ENCODE results near the gene CTNNBL1.

CTNNBL1 gene

DNA sequence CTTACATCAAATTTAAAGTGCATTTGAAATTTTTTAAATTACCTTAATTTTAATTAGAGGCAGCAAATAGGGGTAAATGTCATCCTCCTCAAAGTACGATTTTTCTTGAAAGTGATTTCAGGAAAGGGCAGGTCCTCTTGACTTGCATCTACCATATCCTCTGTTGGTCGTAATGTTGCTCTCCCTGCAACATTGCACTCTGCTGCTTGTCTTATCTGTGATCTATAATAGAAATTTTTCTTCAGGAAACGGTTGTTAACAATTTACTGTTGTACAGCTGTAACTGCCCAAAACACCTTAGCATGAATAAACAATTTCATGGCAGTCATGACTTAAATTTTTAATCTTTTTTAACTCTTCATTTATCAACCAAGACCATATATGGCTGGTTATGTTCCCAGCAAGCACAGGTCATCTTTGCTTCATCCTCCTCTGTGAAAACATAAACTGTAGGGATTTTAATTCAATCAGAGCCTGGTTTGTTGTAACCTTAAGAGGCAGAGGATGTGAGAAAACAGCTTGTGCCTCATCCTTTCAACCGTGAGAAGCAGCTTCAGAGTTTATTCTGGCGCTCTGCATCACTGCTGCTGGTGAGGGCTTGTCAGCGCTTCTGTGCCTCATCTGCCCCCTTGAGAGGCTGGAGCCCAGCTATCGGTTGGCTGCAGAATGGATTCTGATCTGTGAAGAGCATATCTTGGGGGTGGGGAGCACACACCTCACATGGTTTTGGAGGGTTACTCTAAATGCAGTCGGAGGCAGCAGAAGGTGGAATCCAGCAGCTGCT, 56.0 kb downstream of the CTNNBL1 start:
- Histone ChIP-seq H3K27me3 (no peaks in the 10 kb centered on the region), H3K36me3 (peaks cover 9 to 57% (median 43%) of the 10 kb centered on the region in 3 donors), H3K4me3 (no peak overlapping the region), H3K4me1 (no peaks in the 10 kb centered on the region), H3K9me3 (no peaks in the 10 kb centered on the region), H3K27ac (no peak overlapping the region)
- TF ChIP-seq, protein P1, sequence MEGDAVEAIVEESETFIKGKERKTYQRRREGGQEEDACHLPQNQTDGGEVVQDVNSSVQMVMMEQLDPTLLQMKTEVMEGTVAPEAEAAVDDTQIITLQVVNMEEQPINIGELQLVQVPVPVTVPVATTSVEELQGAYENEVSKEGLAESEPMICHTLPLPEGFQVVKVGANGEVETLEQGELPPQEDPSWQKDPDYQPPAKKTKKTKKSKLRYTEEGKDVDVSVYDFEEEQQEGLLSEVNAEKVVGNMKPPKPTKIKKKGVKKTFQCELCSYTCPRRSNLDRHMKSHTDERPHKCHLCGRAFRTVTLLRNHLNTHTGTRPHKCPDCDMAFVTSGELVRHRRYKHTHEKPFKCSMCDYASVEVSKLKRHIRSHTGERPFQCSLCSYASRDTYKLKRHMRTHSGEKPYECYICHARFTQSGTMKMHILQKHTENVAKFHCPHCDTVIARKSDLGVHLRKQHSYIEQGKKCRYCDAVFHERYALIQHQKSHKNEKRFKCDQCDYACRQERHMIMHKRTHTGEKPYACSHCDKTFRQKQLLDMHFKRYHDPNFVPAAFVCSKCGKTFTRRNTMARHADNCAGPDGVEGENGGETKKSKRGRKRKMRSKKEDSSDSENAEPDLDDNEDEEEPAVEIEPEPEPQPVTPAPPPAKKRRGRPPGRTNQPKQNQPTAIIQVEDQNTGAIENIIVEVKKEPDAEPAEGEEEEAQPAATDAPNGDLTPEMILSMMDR (IDR thresholded peaks at IDR 0.05): no peak
- intact Hi-C loops (cut with DNase I; ENCODE audit: low total_unique reads): no loop called here
- no peak for DNase-seq

DNA sequence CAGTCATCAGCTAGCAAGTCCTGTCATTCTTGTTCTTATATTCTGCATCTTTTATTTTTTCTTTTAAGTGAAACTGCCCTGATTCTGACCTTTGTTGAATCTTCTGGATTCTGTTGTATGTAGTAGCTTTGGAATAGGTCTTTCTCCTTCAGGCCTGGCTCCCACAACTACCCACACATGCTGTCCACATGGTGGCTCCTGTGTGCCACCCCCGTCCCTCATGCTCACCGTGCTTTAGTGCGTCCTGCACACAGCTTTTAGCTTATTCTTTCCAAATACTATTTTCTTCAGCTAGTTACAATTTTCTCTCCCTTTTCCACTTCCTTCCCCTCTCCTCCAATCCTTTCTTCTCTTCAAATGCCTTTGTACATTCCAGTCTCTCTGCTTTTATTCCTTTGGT, 61.8 kb downstream of the CTNNBL1 start:
- intact Hi-C loops (cut with DNase I; ENCODE audit: low total_unique reads): no loop called here
- H3K36me3 ChIP-seq: peaks cover 14 to 58% (median 21%) of the 10 kb centered on the region in 3 donors
- H3K4me1 ChIP-seq: no peaks in the 10 kb centered on the region
- no peak overlapping the region for H3K27ac ChIP-seq
- TF ChIP-seq, protein P1 (IDR thresholded peaks at IDR 0.05): no peak
- H3K4me3 ChIP-seq: no peak overlapping the region
- H3K9me3 ChIP-seq: no peaks in the 10 kb centered on the region
- no peak for DNase-seq
- H3K27me3 ChIP-seq: no peaks in the 10 kb centered on the region

DNA sequence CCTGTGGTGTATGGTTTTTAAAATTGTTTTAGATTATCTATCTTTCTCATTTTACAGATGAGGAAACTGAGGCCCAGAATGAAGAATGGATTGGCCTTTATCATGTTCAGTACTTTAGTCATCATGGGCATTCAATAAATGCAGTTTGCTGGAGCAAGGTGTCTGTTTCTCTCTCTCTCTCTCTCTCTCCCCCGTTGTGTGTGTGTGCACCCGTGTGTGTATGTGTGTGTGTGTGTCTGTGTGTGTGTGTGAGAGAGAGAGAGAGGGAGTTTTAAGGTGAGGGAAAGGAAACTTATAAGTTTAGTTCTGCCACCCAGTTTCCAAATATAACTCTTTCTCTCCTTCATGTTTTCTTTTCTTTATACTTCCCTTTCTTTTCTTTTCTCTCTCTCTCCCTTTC, 62.4 kb downstream of the CTNNBL1 start:
- intact Hi-C loops (cut with DNase I; ENCODE audit: low total_unique reads): no loop called here
- peaks cover 14 to 57% (median 20%) of the 10 kb centered on the region in 3 donors for H3K36me3 ChIP-seq
- no peaks in the 10 kb centered on the region for H3K9me3 ChIP-seq
- TF ChIP-seq, protein P1 (IDR thresholded peaks at IDR 0.05): no peak
- no peak overlapping the region for H3K27ac ChIP-seq
- H3K4me3 ChIP-seq: no peak overlapping the region
- no peaks in the 10 kb centered on the region for H3K27me3 ChIP-seq
- DNase-seq: no peak
- no peaks in the 10 kb centered on the region for H3K4me1 ChIP-seq

GRCh38 chr20:37757550-37757949, 63.7 kb downstream of the CTNNBL1 start:
- Histone ChIP-seq H3K9me3 (no peaks in the 10 kb centered on the region), H3K27me3 (no peaks in the 10 kb centered on the region), H3K36me3 (peaks cover 14 to 51% (median 16%) of the 10 kb centered on the region in 3 donors), H3K4me3 (no peak overlapping the region), H3K4me1 (peaks cover 0 to 3% (median under 1%) of the 10 kb centered on the region in 4 donors), H3K27ac (no peak overlapping the region)
- DNase-seq: no peak
- TF ChIP-seq, protein P1 (IDR thresholded peaks at IDR 0.05): no peak
- intact Hi-C loops (cut with DNase I; ENCODE audit: low total_unique reads): no loop called here

GRCh38 chr20:37758332-37758731, 64.5 kb downstream of the CTNNBL1 start:
- Histone ChIP-seq H3K4me3 (no peak overlapping the region), H3K9me3 (no peaks in the 10 kb centered on the region), H3K4me1 (peaks cover 0 to 11% (median 5%) of the 10 kb centered on the region in 4 donors), H3K27me3 (no peaks in the 10 kb centered on the region), H3K36me3 (peaks cover 14 to 51% (median 16%) of the 10 kb centered on the region in 3 donors), H3K27ac (no peak overlapping the region)
- no peak for DNase-seq
- intact Hi-C loops (cut with DNase I; ENCODE audit: low total_unique reads): no loop called here
- TF ChIP-seq, protein P1 (IDR thresholded peaks at IDR 0.05): no peak
